ENCODE data around the gene SORCS2.
"Not testable (repeated sequence)": the region's sequence is repeated elsewhere in the genome, so short reads cannot be mapped to it uniquely, and the experiment has no call there.

Gene SORCS2

DNA sequence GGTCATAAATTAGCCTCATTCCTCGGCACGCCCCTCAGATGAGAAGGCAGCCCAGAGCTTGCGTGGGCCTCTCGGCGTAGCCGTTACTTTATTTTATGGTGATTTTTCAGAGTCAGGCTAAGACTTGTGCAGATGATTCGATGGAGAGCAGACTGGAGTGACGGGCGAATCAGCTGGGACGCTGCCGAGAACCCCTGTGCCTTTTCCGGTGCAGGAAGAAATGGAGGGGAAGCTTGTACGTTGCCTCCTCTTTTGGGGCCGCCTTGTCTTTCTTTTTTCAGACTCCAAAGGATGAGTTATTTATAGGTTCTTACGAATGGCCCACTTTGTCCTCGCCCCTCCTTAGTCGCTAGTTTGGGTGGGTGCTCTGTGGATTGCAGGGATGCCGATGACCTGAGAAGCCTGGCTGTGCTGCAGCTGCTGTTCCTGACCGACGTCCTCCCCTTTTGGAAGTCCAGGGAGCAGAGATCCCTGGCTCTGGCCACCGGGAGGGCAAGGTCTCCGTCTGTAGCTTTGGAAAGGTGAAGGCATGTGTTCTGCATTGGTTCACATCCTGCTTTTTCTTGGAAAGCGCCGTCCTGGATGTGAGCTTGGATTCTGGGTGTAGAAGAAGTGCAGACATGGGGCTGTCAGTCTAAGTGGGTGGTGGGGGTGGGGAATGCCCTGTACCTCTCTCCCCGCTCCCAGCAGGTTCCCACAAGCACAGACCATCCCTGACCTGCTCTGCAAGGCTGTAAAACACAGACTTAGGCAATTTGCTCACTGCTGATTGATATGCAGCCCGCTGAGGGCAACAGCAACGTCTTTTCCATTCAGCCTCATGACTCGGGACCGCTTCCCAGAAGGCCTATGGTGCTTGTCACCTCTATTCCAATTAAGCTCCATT is 9.3 kb downstream of the SORCS2 start:
- no peak for DNase-seq

DNA sequence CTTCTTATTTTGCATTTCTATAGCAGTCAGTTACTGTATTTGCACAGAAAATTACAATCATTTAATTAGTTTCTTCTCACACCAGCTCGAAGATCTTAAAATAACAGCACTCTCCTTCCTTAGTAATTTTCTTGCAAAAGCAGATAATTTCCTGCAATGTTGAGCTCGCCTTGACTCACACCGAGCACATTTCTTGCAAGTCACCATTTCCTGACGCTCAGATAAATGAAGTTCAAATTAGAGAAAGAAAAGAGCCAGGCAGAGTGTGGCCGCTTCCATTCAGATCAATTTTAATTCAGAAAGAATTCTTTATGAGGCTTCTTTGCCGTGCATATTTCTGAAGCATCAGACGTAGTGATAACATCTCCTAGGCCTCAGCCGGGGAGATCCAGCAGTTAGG is 10.1 kb downstream of the SORCS2 start:
- DNase-seq, result no peak

DNA sequence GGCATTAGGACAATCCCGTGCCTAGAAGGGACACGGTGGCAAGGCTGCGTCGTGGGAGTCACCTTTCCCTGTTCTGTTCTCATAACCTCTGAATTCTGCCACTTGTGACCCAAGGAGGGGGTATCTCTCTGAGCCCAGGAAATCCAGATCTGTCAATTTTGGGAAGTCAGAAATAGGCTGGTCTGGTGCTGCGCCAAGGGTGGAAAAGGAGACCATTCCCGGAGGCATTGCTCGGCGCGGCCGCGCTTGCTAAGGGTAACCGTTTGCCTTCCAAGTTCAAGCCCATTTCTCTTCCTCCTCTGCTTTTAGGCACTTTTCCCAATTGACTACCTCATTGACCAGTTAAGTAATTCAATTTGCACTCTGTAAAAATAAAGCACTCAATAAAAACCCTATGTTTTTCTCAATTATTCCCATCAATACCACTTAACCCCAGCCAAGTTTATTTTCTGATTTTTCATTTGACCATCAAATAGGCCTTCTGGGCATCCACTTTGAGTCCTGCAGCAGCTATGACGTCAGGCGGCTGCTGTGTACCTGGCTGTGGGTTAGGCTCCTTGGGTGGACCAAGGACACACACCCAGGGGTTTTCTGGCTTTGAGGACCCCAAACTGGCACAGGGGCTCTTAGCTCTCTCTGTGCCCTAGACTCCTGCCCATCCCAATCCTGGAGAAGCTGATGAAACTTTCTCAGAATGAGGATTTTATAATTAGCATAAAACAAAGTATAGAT is 12.5 kb downstream of the SORCS2 start:
- DNase-seq, result no peak

DNA sequence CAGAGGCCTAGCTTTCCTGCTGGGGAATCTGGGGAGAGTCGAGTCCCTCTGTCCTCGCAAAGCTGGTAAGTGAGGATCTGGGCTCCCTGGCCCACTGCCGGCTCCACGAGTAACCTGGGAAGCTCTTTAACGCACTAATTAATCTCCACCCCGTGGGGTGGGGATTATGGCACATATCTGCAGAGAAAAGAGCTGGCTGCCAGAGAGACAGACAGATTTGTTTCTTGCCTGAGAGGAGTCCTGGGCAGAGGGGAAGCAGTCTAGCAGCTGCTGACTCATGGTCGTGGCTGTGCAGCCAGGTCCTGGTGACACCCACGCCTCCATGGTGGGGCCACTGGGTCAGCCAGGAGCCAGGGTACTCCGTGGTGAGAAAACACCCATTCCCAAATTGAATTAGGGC is 14.0 kb downstream of the SORCS2 start:
- DNase-seq, result no peak

DNA sequence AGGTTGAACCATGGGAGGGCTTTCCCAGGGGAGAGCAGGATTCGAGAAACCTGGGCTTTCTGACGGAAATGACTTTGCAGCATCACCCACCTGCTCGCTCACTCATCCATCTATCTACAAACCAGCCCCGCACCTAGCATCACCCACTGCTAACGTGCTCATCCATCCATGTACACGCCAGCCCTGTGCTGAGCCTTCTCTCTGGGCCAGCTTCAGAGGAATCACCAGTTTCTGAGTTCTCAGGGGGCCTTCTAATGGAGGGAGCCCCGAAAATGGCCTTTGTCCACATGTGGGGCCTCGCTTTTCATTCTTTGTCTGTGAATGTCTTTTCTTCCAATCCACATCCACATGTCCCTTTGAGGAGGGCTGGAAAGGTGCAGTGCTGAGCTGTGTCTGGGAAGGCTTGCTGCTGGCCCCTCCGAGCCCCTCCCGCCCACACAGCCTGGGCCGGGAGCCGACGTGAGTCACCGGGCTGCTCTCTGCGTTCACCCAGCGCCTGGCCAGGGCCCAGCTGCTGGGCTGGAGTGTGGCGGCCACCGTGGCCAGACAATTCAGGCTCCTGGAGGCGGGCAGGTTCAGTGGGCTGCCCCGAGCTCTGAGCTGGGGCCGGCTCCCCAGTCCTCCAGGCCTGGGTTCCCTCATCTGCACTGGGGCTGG is 14.7 kb downstream of the SORCS2 start:
- no peak for DNase-seq

DNA sequence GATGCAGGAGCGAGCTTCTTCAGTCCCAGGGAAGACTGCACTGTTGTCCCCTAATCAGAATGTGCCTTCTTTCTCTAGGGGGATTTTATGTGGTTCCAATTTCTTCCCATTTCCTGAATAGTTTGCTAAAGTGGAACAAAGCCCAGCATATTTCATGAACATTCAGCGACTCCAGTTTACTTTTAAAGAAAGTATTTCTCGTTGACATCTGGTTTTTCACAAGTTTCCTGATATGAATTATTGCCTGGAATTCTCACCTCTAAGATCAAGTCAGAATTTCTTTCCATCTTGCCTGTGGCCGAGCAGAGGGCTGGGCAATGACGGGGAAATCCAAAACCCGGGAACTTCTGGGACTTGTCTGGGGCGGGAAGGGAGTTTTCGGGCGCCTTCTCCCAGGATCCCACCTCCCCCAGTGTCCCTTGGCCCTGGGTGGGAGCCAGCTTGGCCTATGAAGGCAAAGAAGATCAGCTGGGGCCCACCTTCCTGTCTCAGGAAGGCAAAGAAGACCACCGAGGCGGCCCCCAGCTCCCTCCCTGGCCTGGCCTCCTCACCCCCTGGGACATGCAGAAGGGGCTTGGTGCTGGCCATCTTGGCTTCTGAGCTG is 15.4 kb downstream of the SORCS2 start:
- DNase-seq, result no peak

DNA sequence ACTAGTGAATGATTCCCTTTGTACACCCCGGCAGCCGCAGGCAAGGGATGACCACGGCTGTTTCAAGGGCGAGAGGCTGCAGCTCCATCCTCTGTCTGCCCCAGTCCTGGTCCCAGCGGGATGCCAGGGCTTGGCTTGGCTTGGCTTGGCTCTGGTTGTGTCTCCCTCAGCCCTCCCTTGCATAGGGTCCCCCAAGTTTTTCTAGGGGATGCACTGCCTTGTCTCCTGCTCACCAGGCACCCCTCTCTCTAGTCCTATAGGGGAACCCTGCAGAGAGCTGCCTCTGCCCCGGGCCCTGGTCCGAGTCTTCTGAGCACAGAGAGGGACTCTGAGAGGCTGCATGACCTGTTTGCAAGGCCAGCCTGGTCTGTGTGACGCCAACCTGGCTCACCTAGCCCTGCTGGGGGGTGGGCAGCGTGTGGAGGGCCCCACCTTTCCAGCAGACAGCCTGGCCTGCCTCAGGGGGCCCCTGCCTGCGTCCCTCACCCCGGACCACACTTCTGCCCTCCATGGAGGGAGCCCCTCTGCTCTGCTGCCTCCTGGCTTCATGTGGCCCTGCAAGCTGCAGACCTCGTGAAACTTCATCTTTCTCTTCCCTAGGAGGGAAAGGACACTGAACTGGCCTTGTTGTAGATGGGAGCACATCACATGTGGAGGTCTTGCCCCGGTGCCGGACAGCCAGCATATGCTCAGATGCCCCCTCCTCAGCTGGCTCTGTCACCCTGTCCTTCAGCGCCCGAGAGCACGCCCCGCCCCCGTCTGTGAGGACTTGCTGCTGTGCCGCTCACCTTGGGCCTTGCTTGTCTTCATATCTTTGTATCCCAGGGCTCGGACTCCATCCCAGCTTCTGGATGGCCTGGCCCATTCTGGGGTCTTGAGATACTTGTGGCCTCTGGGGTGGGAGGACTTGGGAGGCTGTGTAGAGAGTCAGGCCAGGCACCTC is 16.4 kb downstream of the SORCS2 start:
- DNase-seq, result no peak

DNA sequence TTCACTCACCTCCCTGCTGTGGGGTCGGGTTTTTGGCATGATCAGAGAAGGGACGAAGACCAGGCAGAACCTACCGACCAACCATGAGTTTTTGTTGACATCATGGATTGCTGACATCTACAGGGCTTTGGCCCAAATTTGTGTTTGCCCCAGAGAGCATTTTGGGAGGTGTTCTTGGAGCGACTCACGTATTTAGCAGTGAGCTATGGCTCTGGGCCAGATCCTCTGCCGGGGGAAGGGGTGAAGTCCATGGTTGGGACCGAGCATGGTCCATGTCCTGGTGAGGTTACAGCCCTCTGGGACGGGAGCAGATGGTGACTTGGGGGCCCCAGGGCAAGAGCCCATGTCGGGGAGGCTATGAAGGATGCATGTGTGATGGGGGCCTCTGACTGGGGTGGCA is 17.4 kb downstream of the SORCS2 start:
- DNase-seq, result no peak

DNA sequence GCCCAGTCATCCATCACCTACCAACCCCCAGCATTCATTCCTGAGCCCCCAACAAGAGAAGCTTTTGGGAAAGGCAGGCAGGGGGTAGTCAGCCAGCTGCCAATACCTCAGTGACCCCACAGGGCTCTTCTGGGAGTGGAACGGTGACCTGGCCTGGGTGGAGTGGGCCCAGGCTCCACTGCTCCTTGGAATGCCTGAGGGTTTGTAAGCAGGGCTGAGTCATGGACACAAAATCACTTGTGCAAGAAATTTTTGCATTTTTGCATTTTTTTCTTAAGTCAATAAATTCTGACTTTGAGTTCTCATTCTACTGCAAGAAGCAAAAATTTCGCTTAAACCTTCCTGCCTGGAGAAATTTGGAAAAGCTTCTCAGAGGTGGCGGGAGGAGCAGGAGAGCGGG is 18.5 kb downstream of the SORCS2 start:
- DNase-seq, result no peak

DNA sequence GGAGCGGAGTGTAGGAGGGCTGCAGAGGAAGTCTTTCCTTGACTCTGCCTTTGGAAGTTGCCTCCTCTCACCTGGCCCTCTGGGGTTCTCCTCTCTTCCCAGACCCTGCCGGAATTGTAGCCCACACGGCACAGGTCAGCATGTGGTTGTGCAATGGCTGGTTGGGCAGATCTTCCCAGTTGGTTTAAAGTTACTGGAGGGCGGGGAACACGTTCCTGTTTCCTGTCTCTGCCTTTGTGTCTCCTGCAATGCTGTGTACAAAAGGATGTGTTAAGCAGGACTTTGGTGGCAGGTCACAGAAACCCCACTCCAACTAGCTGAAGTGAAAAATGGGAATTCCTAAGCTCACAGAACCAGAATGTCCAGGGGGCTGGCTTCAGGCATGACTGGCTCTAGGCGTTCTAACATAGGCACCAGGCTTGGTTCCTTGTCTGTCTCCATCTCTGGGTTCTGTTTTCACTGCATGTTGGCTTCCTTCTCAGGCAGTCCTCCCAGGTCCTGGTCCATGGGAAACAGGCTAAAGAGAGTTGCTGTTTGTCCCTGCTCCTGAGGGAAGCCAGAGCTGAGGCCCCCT is 19.9 kb downstream of the SORCS2 start:
- DNase-seq, result no peak

DNA sequence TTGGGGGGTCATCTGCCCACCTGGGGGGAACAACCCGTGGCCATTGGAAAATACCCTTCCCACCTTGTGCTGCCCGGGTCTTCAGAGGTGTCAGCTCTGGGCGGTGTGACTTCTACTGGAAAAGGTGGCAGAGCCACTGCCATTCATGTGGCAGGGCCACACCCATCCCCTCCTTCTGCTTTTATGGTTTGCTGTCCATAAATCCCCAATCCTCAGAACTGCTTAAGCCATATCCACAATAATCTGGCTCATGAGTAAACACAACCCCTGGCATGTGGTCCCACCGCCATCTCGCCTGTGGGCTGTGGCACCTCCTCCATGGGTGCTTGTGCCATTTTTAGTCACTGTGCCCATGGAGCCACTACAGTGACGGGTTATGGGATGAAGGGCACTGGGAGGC is 20.6 kb downstream of the SORCS2 start:
- DNase-seq, result no peak

DNA sequence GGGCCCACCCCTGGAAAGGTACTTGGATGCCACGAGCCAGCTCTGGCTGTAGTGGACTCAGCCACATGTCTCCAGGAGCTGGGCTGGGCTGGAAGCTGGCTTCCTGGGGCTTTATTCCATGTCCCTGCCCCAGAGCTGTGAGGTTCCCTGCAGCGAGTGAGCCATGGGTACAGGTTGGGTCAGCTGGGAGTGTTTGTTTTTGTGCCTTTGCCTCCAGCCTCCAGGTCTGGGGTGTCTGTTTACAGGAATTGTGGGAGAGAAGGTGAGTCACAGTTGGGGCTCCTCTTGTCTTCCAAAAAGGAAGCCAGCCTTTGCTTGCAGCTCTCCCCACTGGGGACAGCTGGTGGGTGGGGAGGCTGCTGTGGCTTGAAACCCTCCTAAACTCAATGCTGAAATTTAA is 21.5 kb downstream of the SORCS2 start:
- DNase-seq, result no peak

DNA sequence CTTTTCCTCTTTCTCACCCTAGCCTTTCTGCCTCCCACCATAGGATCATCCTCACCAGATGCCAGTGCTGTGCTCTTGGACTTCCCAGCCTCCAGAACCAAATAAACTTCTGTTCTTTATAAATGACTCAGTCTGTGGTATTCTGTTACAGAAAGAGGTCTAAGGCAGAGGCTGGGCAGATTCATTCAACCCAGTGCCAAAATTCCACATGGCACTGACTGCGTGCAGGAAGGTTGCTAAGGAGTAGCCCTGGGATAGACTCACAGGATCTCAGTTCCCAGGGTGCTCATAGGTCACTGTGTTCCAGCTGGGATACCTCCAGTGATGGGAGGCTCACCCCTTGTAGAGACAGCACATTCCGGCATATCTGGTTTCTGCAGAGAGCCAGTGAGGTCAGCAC is 22.0 kb downstream of the SORCS2 start:
- no peak for DNase-seq

DNA sequence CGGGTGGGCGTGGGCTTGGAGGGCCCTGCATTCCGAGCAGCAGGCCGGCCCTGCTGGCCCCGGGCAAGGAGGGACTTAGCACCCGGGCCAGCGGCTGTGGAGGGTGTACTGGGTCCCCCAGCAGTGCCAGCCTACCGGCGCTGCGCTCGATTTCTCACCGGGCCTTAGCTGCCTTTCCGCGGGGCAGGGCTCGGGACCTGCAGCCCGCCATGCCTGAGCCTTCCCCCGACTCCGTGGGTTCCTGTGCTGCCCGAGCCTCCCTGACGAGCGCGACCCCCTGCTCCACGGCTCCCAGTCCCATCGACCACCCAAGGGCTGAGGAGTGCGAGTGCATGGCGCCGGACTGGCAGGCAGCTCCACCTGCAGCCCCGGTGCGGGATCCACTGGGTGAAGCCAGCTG is 22.8 kb downstream of the SORCS2 start:
- DNase-seq, result not testable (repeated sequence)

DNA sequence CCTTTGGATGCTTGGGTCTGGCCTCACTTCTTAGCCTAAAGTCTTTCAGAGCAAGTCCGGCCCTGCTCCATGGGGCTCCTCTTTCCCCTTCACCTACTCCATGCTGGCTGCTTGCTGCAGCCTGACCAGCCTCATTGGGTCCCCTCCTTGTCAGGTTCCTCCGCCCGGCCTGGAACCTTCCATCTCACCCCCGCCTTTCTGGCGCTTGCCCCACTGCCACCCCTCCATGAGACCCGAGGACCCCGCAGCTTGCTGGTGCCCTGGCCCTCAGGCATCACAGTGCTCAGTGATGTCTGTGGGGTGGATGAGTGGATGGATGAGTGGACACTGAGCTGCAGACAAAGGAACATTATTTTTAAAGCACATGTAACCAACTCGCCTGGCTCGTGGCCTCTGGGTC is 24.7 kb downstream of the SORCS2 start:
- no peak for DNase-seq

DNA sequence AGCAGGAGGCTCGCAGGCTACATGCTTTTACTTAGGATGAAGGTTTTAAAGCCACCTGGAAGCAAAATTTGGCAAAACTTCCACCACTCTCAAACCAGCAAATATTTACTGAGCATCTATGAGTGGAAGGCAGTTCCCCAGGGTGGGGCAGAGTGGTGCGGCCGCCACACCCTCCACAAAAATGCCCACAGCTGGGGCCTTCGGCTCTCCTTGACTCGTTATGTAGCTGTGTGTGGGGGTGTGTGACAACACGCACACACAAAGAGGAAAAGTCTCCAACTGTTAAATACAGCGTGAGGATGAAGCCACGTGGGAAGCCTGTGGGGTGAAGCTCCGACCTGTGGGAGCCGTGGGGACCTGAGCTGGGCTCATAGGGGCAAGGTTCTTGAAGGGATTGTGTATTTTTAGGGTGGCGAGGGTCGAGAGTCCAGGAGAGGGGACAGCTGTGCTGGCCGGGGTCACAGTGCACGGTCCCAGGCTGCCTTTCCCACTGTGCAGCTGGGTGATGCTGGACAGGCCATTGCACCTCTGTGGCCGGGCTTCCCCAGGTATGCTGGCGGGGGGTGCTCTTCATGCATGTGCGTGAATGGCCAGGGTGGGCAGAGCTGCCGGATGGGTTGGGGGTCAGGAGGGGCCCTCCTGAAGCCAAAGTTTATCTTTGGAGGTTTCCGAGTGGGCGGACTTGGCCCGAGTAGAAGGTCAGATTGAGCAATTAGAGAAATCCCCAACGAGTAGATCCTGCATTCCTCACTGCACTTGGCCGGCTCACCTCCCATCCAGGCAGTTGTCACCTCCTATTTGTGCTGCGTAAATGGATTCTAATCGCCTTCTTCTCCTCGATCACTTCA is 25.4 kb downstream of the SORCS2 start:
- no peak for DNase-seq

DNA sequence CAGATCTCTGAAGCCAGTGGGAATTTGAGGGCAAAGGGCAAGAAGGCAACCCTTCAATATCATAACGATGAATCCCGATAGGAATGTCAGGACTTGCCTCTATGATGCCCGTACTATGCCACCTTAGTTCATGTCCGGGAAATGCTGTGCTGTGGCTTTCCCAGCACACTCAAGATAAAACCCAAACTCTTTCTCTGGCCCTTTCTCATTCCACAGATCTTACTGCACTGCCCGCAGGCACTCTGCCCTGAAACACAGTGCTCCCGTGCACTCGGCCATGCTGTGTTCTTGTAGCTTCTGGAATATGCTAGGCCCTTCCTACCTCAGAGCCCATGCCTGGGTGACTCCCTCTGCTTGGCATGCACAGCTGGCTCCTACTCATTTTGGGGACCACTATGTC is 26.3 kb downstream of the SORCS2 start:
- no peak for DNase-seq

DNA sequence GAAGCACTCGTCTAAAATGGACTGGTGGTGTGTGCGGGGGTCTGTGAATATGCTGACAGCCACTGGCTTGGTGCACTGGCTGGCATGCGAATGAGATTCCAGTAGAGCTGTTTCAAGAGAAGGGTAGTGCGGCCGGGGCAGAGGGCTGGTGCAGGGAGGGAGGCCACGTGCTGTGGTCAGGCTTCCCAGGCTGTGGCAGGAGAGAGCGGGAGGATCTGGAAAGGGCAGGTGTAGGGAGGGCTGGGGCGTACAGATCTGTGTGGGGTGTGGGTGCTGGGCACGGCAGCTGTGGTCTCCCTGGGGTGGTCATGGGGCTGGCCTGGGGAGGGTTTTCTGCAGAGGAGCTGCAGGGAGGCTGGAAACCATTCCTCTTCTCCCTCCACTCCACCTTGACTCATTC is 30.2 kb downstream of the SORCS2 start:
- DNase-seq, result no peak

DNA sequence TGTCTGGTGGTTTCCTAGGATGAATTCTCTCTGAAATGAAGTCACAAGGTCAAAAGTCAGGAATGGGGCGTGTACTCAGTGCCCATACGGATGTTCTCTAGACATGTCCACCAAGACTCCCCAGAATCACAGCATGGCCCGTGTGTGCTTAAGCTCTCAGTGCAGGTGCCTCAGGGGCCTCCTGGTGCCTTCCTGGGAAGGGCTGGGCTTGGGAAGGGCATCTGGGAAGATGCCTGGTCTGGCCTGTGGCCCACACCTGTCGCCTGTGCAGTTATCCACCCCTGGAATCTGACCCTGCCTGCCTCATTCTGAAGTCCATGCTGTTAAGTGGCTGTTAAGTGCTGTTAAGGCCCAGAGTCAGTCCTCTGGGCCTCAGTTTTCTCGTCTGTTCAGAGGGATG is 31.2 kb downstream of the SORCS2 start:
- no peak for DNase-seq

DNA sequence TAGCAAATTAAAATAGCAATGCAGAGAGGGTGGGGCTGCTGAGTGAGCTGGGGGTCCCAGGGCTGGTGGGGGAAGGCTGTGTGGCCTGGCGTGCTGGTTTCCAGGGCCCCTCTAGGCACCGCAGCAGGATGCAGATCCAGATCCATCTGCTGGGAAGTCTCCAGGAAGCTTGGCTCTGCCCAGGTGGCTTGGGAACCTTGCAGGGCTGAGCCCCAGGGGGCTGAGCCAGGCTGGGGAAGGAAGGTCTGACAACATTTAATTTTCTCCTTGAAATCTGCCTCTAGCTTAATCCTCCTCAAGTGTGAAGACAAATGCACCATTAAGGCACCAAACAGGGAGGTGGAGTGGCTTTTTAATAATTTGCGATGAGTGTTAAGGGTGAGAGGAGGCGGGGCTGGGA is 31.7 kb downstream of the SORCS2 start:
- DNase-seq, result no peak

Data from activated CD4-positive, alpha-beta T cell treated with anti-CD3 and anti-CD28 coated beads for 4 hours (primary cell).